C4-2B (cell line): Measurements from ENCODE around the gene PTH1R.

Experiments
- ZFX ChIP-seq: fragments of 450-650 bp; IDR thresholded peaks from 2 replicates; pipeline ENCODE4 v1.6.1; 2017
- TF ChIP-seq, protein P1 (sequence below): fragments of 450-650 bp; conservative IDR thresholded peaks from 2 replicates; pipeline ENCODE4 v1.5.1; 2017; ENCODE audit warnings: mild to moderate bottlenecking

DNA sequence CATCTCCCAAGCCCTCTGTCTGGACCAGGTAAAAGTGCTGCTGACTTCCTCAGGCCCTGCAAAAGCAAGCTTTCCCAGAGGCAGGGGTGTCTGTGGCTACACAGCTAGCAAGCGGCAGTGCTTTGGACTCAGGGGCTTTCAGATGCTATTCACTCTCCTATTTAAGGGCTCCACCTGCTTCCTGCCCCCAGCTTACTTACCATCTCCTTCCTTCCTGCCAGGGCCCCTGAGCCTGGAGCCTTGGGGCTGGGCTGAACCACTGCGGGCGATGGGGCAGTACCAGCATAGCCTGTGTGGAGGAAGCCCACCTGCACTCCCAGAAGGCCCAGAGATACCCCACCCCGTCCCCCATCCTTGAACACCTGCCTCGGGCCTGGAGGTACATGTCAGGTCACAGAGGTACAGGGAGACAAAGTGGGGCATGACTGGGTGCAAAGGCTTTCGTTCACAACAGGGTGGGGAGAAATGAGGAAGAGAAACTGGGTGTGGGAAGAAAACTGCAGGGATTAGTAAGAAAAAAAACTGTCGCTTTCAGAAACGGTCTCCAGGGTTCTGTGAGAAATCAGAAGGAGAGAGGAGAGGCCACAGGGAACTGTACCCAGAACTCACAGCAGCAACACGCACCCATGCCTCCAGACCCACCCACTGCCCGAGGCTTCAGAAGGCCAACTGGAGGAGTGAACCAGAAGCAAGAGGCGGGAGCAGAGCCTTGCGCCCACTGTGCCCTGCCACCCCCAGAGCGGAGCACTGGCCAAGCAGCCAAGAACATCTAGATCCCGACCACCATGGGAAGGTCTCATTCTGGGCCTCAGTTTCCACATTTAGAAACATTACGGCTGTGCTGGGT lies 49.6 kb downstream of the PTH1R start:
- TF ChIP-seq, protein P1, sequence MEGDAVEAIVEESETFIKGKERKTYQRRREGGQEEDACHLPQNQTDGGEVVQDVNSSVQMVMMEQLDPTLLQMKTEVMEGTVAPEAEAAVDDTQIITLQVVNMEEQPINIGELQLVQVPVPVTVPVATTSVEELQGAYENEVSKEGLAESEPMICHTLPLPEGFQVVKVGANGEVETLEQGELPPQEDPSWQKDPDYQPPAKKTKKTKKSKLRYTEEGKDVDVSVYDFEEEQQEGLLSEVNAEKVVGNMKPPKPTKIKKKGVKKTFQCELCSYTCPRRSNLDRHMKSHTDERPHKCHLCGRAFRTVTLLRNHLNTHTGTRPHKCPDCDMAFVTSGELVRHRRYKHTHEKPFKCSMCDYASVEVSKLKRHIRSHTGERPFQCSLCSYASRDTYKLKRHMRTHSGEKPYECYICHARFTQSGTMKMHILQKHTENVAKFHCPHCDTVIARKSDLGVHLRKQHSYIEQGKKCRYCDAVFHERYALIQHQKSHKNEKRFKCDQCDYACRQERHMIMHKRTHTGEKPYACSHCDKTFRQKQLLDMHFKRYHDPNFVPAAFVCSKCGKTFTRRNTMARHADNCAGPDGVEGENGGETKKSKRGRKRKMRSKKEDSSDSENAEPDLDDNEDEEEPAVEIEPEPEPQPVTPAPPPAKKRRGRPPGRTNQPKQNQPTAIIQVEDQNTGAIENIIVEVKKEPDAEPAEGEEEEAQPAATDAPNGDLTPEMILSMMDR: no peak
- TF ChIP-seq ZFX: no peak
